Dermis blood vessel endothelial cell (primary cell): ENCODE measurements around the gene SLC25A45. TPM values are rescaled to one million over a fixed set of nuclear protein-coding genes. Genes with fewer than 3 reads are reported as not detected.
"Not testable (repeated sequence)": the region's sequence is repeated elsewhere in the genome, so short reads cannot be mapped to it uniquely, and the experiment has no call there.

Experiments used
- DNase-seq: peaks from one replicate; pipeline ENCODE4 v3.0.0; 2010
- total RNA-seq: library from RNA; depleted of rRNA; stranded (reverse); fragments of >200 nt; gene quantifications from 2 replicates; pipeline ENCODE4 v1.2.3, GENCODE V29; 2014

The SLC25A45 gene
- total RNA-seq, 1 donor from 2014 or later, result 1.0 TPM

DNA sequence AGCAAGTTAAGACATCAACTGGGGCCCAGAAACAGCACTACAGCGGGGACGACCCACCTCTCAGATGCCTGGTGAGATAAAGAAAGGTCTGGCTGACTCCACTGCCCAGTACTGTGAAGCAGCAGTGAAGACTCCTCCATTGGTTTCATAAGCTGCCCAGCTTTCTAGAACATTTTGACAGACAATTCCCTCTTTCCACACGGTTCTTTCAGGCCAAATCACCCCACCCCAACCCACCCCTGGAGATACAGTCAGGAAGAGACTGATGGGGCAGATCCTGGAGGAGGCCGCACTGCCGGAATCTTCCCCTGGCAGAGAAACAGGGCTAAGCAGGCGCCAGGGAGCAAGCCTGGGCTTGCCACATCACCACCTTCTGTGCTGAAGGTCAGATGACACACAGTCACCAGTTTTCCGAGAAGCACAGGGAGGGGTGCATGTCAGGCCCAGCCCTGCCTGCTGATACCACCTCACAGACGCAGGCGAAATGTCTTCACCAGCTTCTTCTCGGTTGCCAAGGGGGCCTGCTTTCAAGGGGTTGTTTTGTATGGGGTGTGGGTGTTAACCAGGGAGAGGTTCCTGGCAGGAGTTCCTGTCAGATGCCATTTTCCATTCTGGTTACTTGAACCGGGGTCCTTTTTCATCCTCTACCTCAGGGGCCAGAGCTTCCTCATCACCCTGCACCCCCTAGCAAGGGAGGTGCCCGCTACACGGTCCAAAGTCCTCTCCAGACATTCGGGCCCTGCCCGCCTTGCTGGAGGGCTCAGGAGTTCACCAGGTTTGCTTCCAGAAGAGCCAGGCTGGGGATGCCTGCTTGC is 38.7 kb upstream of the SLC25A45 start:
- peak; percentile 97 for DNase-seq

DNA sequence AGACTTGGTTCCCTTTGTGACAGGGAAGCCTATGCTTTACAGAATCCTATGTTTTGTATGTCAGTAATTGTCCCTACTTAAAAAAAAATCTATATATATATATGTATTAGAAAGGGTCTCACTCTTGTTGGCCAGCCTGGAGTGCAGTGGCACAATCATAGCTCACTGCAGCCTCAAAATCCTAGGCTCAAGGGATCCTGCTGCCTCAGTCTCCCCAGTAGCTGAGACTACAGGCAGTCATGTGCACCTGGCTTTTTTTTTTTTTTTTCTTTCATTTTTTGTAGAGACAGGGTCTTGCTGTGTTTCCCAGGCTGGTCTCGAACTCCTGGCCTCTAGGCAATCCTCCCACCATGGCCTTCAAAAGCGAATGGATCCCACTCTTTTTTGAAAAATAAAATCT is 38.1 kb upstream of the SLC25A45 start:
- DNase-seq, result no peak

DNA sequence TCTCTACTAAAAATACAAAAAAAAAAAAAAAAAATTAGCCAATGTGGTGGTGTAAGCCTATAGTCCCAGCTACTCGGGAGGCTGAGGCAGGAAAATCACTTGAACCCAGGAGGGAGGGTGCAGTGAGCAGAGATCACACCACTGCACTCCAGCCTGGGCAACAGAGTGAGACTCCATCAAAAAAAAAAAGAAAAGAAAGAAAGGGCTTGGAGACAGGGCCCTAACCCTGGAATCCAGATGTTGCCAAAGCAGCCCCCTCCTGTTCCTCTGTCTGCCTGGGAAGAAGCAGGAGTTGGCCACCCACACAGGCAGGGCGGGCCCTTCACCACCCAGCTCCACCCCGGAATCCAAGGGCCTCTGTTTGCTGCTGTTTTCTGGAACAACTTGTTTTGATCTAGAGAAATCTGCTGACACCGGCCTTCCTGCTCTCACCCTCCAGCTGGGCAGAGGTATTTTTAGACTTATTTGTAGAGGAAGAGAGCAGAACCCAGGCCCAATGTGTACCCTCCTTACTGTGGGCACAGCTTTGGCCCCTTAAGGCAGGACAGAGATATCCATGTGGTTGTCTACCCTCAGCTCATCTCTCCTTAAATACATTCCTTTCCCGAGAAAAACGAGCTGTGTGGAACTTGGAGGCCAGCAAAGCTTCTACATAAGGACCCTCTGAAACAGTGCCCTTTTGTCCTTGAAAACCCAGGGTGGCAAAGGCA is 37.5 kb upstream of the SLC25A45 start:
- peak; percentile 85 for DNase-seq

DNA sequence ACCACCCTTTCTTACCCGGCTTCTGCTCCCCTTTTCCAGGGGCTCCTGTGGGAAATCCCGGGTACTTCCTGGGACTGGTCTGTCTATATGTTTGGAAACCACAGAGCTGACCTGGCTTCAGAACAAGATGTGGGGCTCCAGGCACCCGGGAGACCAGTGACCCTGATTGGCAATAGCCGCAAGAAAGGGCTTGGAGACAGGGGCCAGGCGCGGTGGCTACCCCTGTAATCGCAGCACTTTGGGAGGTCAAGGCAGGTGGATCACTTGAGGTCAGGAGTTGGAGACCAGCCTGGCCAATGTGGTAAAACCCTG is 37.0 kb upstream of the SLC25A45 start:
- DNase-seq, result no peak

DNA sequence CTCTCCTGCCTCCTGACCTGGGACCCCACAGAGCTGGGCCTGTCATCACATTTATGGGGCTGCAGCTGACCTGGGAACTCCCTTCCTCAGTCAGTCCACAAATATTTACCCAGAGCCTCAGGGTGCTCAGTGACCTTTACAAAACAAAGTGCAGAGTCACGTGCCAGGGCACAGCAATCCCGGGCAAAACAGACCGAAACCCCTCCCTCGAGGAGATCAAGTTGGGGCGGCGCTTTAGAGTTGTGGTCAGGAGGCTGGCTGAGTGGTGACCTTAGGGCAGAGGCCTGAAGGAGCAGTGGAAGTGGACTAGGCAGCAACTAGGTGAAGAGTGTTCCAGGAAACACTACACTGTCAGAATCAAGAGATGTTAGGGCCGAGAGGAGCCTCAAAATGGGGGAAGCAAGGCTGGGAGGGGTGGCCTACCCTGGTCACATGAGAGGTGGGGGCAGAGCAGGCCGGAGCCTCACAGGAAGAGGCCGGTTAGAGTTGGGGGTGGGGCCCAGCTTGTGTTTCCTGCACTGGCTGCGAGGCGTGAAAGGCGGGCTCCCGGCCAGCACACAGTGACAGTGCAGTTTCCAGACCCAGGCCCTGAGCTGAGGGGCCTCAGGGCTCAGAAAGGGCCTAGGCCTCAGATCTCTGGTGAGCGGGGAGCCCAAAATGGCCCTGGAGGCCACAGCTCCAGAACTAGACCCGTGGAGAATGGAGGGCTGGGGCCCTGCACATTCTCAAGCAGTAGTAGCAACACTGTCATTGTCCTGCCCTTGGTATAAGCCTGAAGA is 36.4 kb upstream of the SLC25A45 start:
- peak; percentile 98 for DNase-seq

DNA sequence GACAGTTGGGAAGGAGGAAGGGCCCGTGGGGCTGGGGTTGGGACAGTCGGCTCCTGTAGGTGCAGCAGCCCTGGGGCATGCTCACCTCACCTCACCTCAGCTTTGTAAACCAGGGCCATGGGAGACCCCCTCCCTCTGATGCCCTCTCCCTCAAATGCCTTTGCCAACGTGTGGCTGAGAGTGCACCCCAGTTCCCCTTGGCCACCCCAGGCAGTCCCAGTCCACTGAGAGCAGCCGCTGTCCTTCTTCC is 35.9 kb upstream of the SLC25A45 start:
- DNase-seq, result no peak

GRCh38 chr11:65417702-65418430 is 35.4 kb upstream of the SLC25A45 start:
- DNase-seq, result peak; percentile 56

DNA sequence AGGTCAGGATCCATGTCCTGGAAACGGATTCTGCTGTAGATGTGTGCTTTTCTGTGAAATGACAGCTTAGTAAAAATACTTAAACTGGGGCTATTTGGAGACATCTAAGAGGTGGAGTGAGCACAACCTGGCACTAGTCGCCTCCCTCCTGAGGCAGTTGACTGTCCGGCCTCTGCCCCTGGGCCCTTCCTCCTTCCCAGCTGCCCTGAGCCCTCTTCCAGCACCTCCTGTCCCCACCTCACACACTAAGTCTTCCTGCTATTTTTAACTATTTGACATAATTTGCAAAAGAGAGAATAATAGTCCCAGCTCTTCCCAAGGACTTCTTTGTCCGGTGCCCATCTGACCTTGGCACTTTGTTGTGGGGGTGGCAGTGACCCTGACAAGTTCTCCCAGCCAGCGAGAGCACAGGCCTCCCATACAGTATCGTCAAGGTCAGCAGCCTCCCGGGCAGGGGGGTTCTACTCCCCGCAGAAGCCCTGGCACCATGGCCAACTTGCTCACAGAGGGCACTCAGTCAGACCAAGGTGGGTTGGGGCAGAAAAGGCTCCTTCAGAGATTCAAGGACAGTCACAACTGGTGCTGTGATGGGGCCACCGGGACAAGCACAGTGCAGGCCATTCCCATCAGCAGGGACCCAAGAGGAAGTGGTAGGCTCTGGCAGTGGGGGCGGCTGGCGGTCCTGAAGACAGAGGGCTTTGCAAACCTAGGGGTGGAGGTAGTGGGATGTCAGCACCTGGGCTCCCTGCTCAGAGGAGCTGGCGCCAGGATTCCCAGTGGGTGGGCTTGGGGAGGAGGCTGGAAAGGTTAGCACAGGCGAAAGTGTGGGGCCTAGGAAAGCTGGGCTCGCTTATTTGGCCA is 34.6 kb upstream of the SLC25A45 start:
- DNase-seq, result peak; percentile 27

- DNase-seq, result peak; percentile 92
Observed at GRCh38 chr11:65416341-65416824, 33.9 kb upstream of the SLC25A45 start.

DNA sequence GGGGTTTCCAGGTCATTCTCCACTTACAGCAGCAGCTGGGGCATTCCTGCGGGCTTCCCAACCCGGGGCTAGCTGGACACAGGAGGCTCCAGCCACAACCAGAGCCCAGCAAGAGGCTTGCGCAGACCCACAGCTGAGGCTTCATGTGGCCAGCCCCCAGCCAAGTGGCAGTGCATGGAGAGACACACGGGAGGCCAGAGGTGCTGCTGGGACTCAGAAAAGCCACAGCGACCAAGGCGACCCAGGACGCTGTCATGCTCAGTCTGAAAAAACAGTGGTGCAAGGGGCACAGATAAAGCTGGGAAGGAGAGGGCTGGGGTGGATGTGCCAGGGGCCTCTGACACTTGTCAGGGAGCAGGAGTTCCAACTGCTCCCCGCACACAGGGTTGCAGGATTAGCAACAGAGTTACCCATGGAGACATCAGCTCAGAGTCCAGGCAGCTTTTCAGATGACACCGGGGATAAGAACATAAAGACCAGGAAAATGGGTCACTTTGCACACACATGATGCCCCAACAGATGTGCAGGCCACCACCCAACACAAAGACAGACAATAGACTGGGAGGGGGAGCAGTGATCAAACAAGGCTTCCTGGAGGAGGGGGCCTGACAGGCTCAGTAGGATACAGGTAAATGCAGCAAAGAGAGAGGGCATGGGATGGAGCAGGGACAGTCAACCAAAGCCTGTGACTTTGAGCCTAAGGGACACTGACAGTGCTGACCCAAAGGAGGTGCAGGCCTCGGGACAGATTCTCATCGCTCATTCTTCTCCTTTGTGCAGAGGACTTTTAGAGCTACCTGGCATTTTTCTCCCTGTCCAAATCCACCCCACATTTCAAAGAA is 33.3 kb upstream of the SLC25A45 start:
- DNase-seq, result no peak

- no peak for DNase-seq
Observed at GRCh38 chr11:65414776-65415498, 32.5 kb upstream of the SLC25A45 start.

- not testable (repeated sequence) for DNase-seq
Observed at GRCh38 chr11:65413077-65413664, 30.7 kb upstream of the SLC25A45 start.

GRCh38 chr11:65412271-65413076 is 30.0 kb upstream of the SLC25A45 start:
- no peak for DNase-seq

DNA sequence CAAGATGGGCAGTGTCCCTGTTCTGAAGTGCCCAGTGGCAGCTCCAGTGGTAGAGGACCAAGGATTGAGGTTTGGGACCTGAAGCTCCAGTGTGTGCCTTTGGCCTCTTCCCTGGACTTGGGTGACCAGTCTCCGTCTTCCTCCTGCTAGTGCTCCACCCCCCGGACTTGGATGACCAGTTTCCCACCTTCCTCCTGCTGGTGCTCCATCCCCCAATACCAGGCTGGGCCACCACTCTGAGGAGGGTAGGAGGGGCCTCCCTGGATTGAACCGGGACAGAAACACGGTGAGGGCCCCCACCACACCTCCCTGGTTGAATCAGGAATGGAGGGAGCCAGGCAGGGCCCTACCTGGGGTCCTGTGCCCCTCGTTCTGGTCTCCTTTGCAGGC is 29.2 kb upstream of the SLC25A45 start:
- DNase-seq, result no peak

GRCh38 chr11:65410936-65411680 is 28.7 kb upstream of the SLC25A45 start:
- no peak for DNase-seq

DNA sequence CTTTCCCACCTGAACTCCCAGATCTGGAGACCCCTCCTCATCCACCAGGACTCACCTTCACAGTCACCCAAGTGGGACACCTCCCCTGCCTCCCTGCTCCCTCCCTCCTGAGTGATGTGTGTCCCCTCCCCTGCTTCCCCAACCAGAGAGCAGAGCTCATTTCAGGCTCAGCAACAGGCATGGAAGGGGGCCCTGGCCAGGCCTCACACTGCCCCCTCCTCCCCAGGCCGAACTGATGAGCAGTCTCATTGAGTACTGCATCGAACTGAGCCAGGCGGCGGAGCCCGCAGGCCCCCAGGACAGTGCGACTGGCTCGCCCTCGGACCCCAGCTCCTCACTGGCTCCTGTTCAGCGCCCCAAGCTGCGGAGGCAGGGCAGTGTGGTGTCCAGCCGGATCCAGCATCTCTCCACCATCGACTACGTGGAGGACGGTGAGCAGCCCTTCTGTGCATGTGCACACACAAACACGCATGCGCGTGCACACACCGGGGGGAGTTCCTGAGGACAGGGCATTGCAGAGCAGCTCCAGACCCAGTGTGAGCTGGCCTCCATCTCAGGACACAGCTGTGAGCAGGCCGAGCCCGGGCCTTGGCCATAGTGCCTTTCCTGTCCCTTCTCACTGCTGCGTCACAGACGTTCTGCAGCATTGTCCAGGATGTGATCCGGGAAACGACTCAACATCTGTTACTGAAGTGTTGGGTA is 22.3 kb upstream of the SLC25A45 start:
- DNase-seq, result no peak

DNA sequence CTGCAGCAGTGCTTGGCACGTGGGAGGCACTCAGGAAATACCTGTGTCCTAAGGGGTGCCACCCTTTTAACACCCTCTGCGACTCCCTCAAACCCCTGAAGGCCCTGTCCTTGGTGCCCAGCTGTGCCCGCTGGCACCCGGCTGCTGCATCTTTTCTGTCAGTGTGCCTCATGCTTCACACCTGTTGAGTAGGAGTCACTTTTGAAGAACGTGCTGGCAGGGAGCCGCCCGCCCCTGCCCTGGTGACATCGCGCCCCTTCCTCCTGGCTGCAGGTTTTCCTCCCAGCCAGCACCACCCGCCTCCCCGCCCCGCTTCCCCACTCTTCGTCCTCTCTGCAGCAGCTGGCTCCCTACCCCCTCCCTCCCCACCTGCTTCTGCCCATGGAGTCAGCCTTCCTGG is 21.8 kb upstream of the SLC25A45 start:
- DNase-seq, result no peak
